HS-5 (cell line): Measurements from ENCODE around the gene SMAP1.

Source experiments
- DNase-seq: peaks from one replicate; pipeline ENCODE4 v3.0.0-alpha.2; 2012; ENCODE audit warnings: low read depth

SMAP1 gene

DNA sequence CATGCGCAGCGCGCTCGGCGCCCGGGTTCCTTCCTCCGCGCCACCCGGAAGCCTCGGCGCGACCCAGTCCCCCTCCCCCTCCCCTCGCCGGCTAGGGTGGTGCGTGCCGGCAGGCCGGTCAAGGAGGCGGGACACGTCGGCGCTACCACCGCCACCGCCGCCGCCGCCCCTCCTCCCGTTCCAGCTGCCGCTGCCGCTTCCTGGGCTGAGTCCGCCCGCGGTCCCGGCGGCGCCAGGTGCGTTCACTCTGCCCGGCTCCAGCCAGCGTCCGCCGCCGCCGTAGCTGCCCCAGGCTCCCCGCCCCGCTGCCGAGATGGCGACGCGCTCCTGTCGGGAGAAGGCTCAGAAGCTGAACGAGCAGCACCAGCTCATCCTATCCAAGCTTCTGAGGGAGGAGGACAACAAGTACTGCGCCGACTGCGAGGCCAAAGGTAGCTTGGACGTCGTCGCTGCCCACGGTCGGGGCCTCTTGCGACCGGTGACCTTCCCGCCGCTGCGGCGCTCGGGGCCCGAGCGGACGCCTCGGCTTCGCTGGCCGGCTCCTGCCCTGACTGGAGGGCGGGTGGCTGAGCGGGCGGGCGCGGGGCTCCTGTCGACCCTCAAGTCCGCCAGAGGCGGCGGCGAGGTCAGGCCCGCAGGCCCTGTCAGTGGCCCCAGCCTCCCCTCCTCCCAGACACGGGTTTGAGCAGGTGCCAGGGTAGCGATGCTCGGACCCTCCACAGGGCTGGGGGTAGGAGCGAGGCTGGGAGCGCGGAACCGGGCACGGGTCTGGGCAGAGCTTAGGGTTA, at the start of gene SMAP1:
Gene SMAP1 (plus strand): TSS at position 173 of the 788 bp plus-strand sequence. CDS start 141 bp downstream, at position 314.
- peak; percentile 44 for DNase-seq

DNA sequence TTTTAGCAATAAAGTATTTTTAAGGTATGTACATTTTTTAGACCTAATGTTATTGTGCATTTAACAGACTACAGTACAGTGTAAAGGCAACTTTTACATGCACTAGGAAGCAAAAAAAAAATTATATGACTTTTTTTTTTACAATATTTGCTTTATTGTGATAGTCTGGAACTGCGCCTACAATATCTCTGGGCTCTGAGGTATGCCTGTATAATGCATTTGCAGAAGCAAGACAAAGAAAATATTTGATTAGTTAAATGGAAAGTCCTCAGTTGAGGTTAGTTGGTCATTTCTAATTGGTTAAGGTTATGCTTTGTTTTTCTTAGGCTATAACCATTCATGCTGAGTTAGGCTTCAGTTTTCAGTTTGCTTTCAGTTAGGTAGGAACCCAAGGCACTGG, 46.9 kb upstream of the SMAP1 start:
- DNase-seq = no peak

DNA sequence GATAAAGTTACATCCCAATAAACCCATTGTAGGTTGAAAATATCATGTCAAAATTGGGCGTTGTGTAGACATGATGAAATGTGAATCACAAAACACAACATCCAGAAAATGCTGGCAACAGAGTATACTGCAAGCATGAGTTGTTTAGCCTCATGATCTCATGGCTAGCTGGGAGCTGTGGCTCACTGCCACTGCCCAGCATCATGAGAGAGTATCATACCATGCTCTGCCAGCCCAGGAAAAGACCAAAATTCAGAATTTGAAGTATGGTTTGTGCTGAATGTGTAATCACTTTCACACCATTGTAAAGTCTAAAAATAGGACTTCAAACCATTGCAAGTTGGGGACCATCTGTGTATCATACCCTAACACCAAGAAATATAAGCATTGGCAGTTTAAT, 45.2 kb upstream of the SMAP1 start:
- no peak for DNase-seq

DNA sequence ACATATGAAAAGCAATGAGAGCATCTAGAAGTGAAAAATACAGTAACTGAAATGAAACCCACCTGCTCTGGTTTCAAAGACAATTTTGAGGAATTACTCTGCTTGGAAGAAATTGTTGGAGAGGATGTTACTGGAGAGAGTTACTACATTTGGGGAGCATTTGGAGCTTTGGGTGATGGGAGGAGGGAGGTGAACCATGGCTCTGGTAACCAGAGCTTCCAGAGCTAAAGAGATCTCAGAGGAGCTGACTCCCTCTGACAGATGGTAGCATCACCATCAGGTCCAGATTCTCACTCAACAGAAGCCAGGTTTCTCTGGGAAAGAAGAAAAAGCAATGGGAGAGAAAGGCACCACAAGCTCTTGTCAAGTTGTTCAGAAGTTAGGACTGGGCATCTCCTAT, 42.2 kb upstream of the SMAP1 start:
- no peak for DNase-seq

DNA sequence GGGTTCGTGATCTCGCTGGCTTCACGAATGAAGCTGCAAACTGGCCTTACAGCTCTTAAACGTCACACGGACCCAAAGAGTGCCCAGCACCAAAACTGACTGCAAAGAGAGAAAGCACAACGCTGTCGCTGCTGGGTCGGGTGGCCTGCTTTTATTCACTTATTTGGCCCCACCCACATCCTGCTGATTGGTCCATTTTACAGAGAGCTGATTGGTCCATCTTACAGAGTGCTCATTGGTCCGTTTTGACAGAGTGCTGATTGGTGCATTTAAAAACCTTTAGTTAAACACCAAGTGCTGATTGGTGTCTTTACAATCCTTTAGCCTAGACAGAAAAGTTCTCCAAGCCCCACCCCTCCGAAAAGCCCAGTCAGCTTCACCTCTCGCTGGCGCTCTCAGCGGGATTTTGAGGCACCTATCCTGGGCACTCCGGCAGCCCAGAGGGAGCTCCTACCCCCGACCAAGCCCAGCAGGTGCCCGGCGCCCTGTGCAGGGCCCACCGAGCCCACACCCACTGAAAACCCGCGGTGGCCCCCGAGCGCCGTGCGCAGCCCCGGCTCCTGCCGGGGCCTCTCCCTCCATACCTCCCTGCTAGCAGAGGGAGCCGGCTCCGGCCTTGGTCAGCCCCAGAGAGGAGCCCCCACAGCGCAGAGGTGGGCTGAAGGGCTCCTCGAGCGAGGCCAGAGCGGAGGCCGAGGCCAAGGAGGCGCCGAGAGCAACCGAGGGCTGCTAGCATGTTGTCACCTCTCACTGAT, 40.0 kb upstream of the SMAP1 start:
- no peak for DNase-seq

DNA sequence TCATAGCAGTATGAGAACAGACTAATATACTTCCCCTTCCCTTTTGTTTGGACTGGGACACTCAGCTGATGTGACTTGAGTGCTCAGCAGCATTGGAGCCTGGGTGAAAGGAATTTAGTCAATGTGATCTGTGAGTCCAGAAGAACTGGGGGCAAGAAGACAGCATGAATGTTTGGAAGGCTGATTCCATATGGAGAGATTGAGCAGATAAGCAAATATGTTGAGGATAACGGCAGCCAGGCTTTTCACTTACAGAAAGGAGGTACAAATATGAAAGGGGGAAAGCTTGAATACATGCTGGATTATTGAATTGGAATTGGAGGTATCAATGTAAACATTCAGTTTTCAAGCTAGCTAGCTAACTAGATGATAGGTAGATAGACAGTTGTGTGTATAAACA, 37.8 kb upstream of the SMAP1 start:
- no peak for DNase-seq

DNA sequence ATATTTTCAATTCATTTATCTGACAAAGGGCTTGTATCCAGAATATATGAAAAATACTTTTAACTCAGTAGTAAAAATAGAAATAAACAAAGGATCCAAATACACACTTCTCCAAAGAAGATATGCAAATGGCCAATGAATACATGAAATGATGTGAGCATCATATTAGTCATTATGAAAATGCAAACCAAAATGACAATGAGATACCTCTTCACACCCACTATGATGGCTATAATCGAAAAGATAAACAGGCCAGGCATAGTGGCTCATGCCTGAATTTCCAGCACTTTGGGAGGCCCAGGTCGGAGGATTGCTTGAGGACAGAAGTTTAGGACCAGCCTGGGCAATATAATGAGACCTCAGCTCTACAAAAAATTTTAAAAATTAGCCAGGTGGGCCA, 33.8 kb upstream of the SMAP1 start:
- DNase-seq = no peak

DNA sequence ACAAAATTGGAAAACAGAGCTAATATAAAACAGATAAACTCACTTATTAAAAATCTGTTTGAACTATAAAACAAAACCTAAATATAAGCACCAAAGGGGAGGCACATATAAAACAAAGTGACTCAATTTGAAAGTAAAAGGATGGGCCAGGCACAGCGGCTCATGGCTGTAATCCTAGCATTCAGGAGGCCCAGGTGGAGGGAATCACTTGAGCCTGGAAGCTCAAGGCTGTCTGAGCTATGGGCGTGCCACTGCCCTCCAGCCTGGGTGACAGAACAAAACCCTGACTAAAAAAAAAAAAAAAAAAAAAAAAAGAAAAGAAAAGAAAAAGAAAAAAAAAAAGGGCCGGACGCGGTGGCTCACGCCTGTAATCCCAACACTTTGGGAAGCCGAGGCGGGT, 31.1 kb upstream of the SMAP1 start:
- no peak for DNase-seq

DNA sequence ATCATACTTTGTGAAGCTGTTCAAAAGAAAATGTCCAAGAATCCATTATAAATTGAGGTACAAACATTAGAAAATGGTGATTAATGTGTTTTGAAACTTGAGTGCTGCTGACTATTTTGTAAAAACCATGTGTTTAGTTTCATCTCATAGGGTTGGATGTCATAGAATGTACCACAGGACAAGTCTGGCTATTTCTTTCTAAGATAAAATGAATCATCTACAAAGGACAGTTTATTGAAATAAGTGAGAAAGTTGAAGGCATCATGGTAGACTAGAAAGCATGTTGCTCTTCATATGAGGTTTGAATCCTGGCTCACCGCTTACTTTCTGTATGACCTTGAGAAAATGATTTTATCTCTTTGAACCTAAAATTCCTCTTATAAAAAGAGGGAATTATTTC, 29.2 kb upstream of the SMAP1 start:
- DNase-seq = no peak

DNA sequence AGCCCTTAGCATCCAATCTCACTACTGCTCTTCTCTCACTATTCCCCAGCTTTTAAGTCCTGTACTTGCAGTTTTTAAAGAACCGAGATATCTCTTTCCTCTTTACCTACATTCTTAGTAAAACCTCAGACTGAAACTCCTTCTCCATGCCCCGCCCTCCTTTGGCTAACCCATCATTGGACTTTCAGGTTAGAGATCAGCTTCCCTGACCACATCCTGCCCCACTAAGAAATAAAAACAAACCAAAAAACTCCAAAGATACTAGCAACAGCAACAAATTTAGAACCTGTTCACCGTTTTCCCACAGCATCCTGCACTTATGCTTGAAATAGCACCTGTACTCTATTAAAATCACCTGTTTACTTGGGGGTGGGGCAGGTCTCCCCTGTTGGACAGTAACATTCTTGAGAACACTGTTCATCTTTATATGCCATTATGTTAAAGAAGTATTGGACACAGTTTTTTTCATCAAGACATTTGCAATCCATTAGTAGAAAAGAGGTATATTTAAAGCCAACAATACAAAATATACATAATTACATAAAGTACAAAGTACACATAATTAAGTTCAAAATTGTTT, 16.3 kb upstream of the SMAP1 start:
- DNase-seq = no peak

DNA sequence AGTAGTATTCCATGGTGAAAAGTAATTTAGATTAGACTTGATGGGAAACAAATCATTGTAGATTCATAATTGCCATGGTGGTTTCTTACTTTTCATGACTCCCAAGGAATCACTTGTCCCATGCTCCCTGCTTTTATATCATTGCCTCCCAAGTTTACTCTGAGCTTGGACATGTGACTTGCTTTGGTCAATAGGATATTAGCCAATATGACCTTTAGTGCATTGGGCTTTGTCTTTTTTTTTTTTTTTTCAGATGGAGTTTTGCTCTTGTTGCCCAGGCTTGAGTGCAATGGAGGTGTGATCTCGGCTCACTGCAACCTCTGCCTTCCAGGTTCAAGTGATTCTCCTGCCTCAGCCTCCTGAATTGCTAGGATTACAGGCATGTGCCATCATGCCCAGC, 15.5 kb upstream of the SMAP1 start:
- no peak for DNase-seq

DNA sequence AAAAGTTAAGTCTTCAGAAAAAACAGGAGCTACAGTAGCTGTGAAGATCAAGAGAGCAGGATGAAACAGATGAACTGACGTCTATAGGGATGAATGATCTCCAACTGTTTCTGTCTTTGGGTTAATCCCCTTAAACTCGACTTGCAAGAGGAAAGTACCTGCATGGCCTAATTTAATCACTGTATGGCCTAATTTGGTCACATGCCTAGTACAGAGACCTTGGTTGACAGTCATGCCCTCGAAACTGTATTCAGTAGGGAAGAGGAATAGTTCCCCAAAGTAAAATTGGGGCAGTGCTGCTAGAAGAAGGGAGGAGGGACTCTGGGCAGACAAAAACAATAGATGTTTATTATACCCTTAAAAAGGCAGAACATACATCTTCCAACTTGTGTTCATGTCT, 10.0 kb upstream of the SMAP1 start:
- DNase-seq = no peak

DNA sequence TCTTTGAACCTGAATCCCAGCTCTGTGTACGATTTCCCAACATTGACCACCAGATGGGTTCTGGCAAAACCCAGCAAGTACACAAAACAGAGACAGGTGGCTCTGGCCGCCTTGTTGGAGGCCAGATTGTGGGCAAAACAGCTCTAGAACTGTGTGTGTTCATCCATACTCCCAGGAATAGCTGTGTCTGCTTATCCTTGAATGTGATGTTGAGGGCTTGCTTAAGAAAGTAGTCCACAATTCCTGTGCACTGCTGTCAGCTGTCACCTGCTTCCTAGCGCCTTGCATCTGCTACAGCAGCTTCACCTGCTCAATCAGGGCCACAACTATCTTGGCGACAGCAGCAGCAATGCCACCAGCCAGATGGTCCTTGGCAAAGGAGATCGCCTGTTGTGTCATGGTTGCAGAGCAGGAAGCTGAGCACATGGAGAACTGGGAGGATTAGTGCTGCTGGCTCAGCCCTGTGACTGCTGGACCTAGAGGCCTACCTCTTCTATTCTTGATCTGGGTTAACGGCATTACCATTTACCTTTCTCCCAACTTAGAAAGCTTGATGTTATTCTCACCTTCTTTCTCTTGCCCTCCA, 3.7 kb upstream of the SMAP1 start:
- no peak for DNase-seq

DNA sequence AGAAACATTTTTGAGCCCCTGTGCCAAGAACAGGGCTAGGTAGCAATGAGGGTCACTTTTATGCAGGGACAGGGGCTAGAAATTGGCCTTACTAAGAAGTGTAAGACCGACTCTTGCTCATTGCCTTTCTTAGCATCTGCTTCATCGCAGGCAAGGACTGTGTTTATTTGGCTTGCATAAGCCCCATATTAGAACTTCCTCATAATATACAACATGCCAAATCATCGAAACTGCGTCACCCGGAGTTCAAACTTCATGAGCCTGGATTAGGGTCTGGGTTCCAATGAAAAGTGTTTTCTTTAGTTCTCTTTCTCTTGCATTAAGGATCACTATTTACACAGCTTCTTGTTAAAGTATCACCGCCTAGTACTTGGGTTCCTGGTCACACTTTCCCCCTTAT, 977 bp upstream of the SMAP1 start:
- no peak for DNase-seq

DNA sequence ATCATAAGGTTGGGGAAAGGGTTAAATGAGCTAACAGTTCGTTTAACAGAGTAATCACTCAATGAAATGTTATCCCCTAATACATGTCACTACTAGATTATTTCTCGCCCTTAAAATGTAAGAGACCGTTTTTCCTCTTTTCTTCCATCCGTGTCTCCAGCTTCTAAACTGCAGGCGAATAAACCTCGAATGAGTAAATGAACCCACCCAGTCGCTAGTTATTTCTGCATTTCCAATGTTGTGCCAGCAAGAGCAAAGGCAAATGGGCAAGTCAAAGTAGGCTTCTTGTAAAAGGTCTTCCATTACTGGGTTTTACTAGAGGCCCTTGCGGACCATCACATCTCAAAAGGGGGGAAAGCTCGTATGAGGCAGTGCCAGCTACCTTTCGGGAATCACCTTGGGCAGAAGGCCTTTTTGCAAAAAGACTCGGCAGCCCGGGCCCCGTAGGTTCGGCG, 400 bp upstream of the SMAP1 start:
- DNase-seq = no peak

DNA sequence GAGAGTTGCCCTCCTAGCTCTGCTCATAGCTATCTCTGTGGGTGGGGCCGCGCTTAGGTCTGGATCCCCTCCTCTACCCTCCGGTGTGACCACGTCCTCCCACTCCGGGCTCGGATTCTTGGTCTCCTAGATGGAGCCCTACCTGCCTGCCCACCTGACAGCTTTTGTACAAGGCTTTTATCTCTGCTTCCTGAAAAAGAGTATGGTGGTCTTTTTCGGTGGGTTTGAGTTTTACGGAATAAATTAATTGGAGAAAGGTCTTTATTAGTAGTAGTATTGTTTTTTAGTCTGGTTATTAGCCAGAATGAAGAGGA, 773 bp downstream of the SMAP1 start:
- no peak for DNase-seq

DNA sequence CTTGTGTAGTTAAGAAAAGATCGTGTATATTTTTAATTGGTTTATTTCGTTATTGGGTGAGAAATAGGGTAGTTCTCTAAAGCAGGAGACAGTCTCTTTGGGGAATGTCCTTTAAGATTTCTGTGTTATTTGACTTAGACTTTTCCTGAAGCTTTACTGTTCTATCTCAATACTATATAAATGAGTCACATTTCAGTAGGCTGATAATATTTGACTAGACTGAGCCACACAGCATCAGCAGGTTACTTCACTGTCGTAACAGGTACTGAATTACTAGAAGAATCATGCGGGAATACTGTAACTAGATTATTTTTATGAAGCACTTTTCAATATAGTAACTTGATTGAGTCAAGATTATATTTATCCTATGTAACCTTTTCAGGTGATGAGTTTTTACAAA, 1.4 kb downstream of the SMAP1 start:
- no peak for DNase-seq

DNA sequence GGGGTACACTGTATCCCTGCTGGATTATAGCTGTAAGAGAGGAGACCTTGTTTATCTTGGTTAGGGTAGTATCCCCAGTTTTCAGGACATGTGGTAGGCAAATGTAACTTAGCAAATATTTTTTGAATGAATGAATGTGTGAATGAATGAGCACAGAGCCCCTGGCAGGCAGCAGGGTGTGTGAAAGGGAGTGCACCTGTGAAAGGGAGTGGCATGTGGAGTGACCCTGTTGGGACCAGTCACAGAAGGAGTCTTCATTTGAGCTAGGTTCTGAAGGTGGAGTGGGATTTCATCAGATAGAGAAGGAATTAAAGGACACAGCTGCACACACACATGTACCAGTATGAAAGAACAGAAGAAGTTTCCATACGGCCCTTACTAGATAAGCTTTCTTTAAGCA, 4.9 kb downstream of the SMAP1 start:
- no peak for DNase-seq

DNA sequence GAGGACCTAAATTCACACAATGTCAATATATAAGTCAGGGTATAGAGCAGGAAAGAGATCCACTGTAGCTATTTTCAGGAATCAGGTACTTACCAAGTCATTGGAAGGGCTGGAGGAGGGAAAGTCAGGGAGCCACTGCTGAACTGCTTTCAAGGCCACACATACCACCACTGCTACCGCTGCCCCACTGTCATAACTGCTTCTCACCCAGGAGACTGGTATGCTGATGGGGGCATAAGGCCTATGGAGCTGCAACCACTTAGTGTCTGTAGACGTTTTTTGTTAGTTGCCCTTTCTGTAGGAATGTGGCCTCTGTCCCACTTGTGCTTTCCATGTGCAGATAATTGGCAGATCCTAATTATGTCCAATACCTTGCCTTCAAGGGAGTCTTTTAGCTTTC, 5.4 kb downstream of the SMAP1 start:
- no peak for DNase-seq

DNA sequence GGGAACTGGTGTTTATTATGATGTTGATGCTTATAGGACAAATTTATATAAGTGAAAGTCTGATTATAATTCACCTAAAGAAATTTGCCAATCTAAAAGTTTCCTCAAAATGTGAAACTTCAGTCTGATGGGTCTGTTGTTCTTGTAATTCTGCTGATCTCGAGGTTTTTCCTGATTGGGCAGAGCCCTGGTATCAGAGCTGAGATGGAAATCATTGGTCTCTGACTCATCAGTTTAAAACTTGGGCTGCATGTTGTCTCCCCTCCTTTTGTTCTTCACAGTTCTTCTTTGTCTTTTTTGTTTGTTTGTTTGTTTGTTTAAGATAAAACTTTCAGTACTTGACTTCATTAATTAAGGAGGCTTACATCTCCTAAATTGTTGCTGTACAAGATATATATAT, 5.9 kb downstream of the SMAP1 start:
- no peak for DNase-seq

DNA sequence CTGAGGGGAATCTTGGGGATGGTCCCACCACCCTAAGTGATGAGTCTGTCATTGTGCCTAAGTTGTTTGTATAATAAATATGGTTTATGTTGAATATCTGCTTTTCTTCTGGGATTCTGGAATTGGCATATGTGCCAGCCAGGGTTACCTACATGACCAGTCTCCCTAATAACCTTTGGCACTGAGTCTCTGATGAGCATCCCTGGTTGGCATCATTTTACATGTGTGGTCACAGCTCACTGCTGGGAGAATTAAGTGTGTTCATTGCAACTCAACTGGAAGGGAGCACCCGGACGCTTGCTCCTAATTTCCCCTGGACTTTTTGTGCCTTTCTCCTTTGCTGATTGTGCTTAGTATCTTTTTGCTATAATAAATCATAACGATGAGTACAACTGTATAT, 8.1 kb downstream of the SMAP1 start:
- no peak for DNase-seq

DNA sequence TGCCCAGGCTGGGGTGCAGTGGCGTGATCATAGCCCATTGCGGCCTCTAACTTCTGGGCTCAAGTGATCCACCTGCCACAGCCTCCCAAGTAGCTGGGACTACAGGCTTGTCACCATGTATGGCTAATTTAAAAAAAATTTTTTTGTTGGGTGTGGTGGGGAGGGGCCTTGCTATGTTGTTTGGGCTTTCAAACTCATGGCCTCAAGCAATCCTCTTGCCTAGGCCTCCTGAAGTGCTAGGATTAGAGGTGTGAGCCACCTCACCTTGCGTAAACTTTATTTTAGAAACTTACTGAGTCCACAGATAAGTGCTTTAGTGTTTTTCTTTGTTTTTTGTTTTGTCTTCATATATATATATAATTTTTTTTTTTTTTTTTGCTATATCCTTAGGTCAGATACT, 9.1 kb downstream of the SMAP1 start:
- no peak for DNase-seq

DNA sequence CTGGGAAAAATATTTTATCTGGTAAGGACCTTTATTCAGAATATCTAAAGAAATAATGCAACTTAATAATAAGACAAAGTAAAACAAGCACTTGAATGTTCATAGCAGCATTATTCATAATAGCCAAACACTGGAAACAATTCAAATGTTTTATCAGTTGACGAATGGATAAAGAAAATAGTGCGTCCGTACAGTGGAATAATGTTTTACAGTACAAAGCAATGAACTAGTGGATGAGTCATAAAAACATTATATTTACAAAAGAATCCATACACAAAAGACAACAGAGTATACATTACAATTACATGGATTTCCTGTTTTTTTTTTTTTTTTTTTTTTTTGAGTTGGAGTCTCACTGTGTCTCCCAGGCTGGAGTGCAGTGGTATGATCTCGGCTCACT, 12.7 kb downstream of the SMAP1 start:
- DNase-seq = no peak
